Body of pancreas (tissue), 4 donors: Measurements from ENCODE around the gene WDR18.

ENCODE experiments used
- POLR2A ChIP-seq, 3 donors: fragments of 450-650 bp; IDR thresholded peaks; one replicate each; pipeline ENCODE4 v1.6.1; 2016; ENCODE audit warnings: antibody characterized with exemption in 3 of 3, mild to moderate bottlenecking in 2 of 3
- TF ChIP-seq, protein P1 (sequence below), 7 experiments: fragments of 450-650 bp in 4 of 7; fragments of 200-600 bp in 3 of 7; sonication (generic) in 3 of 7; IDR thresholded peaks; one replicate each; pipeline ENCODE4 v1.5.1; 2016 to 2019; ENCODE audit warnings: antibody characterized with exemption in 7 of 7

DNA sequence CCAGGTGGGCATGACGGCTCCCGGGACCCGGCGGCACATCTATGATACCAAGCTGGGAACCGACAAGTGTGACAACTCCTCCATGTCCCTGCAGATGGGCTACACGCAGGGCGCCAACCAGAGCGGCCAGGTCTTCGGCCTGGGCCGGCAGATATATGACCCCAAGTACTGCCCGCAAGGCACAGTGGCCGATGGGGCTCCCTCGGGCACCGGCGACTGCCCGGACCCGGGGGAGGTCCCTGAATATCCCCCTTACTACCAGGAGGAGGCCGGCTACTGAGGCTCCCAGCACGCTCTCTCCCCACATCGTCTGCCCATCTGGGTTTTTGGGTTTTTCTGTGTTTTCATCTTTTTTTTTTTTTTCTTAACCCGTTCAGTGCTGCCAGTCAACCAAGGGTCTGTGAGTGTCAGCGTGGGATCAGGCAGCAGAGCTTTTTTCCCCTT, 53.5 kb downstream of the WDR18 start:
- TF ChIP-seq, protein P1, sequence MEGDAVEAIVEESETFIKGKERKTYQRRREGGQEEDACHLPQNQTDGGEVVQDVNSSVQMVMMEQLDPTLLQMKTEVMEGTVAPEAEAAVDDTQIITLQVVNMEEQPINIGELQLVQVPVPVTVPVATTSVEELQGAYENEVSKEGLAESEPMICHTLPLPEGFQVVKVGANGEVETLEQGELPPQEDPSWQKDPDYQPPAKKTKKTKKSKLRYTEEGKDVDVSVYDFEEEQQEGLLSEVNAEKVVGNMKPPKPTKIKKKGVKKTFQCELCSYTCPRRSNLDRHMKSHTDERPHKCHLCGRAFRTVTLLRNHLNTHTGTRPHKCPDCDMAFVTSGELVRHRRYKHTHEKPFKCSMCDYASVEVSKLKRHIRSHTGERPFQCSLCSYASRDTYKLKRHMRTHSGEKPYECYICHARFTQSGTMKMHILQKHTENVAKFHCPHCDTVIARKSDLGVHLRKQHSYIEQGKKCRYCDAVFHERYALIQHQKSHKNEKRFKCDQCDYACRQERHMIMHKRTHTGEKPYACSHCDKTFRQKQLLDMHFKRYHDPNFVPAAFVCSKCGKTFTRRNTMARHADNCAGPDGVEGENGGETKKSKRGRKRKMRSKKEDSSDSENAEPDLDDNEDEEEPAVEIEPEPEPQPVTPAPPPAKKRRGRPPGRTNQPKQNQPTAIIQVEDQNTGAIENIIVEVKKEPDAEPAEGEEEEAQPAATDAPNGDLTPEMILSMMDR (IDR thresholded peaks at IDR 0.05), result no peak
- no peak for TF ChIP-seq POLR2A (IDR thresholded peaks at IDR 0.05)
